ENCODE data around the gene ARHGEF12.

- TF ChIP-seq POLR2AphosphoS5 (IDR thresholded peaks at IDR 0.05; ENCODE audit: borderline replicate concordance, low read depth, low read length) (no peak), EZH2 (IDR thresholded peaks at IDR 0.05) (no peak), FOXP2 (optimal IDR thresholded peaks at IDR 0.05; ENCODE audit: control extremely low read depth, extremely low read length, insufficient read depth) (no peak)
Observed at GRCh38 chr11:120514541-120515121, 178.4 kb downstream of the ARHGEF12 start.

All from SK-N-MC (cell line).